GM18511 (cell line): ENCODE data around the gene SYNJ2.

ENCODE experiments used
- ATAC-seq: cut with Tn5 transposase; IDR thresholded peaks from one replicate; pipeline ENCODE4 v1.9.1; 2021; ENCODE audit warnings: mild to moderate bottlenecking, moderate library complexity; ENCODE audit not compliant: unreplicated experiment

Gene SYNJ2

DNA sequence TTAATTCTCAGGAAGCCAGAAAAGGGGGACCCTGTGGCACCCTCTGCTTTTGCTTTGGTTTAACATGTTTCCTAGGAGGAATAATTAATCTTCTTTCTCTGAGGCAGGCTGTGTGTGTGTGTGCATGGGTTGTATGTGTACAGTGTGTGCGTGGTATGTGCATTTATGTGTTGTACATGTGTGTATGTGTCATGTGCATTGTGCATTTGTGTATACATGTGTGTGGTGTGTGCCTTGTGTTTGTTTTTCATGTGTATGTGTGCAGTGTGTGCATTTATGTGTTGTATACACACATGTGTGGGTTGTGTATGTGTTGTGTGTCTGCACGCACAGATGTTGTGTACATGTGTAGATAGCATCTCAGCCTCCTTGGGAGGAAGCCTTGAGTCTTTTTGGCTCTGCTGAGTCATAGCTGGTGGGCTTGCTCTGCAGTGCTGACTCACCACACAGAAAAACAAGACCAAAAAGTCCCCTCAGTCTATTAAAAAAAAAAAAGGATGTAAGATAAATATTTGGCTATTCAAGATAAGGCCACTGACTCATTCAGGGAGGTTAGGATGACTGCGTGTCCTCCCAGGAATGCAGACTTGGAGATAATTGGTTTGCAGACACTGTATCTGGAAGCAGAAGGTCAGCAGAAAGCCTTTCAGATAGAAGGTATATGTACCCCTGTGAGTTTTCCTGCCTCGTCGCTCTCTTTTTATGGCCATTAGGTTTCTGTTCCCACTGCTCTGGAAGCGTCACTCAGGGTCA lies 58.6 kb downstream of the SYNJ2 start:
- ATAC-seq = peak; percentile 69

DNA sequence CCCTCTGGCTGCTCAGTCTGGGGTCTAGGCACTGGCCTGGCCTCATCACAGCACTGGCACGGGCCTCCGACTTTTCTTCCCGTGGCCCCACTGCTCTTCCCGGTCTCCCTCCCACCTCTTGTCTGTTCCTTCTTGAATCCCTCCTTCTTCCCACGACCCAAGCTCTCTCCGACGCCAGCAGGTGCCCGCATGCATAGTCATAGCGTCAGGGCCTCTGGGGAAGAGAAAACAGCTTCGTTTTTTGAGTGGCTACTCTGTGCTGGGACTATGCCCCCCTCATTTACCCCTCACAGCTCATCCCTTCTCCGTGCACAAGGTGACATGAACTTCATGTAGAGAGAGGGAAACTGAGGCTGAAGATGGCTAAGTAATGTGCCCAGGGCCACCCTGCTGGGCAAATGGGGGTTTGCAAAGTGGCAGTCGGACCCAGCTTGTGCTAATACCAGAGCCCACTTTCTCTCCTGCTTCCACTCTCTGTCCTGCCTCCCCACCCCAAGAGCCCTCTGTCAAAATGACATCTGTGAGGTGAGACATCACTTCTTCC lies 59.2 kb downstream of the SYNJ2 start:
- peak; percentile 16 for ATAC-seq

DNA sequence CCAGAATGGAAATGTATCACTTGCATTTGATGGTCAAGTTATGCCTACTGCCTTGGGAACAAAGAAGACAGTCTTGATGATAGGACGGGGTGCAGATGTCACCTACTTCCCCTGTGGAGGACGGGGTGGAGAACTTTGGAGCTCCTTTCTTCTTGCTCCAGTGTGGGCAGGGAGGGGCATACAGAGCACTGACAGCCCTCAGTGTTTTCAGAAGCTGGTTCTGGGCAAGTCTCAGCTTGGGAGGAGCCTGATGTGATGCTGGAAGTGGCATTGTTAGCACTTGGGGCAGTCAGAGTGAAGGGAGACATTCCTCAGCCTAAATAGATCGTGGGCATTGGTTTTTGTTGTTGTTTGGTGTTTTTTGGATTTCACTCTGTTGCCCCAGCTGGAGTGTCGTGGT lies 59.7 kb downstream of the SYNJ2 start:
- no peak for ATAC-seq

DNA sequence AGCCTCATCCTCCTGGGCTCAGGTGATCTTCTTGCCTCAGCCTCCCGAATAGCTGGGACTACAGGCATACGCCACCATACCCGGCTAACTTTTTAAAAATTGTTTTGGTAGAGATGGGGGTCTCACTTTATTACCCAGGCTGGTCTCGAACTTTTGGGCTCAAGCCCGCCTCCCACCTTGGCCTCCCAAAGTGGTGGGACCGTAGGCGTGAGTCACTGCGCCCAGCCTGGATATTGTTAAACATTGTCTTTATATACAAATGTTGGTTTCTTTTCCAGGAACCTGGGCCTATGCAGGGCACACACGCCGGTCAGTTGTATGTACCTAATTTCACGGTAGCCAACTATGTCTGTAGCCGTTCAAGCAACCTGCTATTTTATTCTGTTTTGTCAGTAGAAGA lies 60.1 kb downstream of the SYNJ2 start:
- ATAC-seq = no peak

DNA sequence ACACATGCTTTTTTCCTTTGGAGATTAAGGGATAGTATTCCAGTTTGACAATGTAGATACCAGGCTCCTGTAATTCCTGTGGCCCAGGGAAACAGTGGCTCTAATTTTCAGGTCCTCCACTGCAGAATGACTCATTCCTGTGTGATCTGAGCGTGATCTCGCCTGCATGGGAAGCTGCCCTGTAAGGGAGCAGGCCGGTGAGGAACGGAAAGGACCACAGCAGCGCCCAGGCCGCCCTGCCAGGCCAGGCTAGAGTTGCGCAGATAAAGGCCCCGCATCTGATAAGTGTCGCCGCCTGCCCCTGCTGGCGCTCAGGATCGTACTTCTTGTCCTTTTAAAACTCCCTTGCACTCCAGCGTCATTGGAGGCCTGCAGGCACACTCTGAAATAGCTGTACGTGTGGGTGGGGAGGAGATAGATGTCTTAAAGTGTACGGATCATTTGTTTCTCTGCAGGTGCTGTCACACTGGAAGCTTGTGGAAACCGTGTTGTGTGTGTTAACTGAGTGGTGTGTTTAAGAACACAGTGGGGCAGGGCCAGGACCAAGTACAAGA lies 60.7 kb downstream of the SYNJ2 start:
- no peak for ATAC-seq

DNA sequence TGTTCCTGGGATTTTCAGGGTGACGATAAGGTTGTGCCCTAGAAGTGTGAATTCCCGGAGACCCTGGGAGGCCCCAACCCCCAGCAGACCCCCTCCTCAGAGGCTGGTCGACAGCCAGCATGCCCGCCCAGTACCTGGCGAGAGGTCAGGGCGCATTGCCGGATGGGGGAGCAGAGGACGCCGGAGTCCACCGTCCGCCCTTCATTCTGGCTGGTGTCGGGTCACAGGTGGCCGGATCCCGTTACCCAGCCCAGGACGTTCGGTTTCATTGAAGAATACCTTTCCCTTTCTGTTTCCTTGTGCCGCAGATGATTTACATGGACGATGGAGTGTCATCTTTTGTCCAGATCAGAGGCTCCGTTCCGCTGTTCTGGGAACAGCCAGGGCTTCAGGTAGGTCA lies 61.3 kb downstream of the SYNJ2 start:
- ATAC-seq = no peak

DNA sequence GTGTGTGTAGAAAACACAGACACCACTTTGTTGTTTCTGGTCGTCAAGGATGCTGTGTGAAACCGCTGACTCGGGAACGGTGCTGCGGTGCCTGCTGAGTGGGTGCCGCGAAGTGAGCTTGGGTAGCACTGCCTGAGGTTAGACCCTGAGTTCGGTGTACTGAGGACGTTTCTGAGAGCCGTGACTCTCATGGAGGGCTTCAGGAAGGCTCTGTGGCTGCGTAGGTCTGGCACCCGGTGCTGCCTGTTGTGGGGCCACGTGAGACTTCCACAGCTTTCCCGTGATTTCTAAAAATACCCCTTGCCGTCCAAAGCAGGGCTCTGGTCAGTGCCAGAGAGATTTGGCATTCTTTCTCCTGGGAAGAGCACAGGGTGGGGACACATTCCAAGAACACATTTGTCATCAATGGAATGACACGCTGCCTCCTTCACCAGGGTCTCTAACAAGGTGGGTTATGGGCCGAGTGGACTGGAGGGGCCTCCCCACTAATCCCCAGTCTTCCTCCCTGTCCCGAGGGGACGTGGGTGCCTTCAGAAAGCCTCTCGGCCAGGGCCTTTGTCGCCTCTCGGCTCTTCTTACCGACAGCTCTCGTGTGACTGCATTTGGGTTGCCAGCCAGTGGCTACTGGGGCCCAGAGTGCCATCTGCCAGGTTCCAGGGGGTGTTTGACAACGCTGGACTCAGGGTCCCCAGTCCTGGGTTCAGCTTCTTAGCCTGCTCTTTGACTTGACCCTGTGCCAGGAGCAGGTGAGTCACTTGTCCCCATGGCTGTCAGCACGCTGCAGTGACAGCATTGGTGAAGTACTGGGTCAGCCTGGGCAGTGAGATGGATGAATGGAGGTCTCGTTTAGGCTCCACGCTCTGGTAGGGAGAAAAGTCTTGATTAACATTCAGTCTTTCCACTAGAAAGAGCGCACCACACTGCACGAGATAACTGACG lies 62.2 kb downstream of the SYNJ2 start:
- no peak for ATAC-seq

DNA sequence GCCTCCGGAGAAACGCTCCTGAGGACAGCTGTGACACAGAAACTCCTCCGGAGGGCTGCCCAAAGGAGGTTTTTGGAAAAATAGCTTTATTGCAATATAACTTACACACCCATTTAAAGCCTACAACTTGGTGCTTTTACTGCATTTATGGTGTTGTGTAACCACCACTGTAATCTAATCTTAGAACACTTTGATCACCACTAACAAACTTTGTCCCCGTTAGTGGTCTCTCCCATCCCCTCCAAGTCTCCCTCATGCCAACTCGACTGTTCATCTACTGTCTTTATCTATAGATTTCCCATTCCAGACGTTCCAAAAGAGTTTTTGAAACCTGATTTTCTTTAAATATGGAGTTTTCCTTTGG lies 62.8 kb downstream of the SYNJ2 start:
- ATAC-seq = no peak

DNA sequence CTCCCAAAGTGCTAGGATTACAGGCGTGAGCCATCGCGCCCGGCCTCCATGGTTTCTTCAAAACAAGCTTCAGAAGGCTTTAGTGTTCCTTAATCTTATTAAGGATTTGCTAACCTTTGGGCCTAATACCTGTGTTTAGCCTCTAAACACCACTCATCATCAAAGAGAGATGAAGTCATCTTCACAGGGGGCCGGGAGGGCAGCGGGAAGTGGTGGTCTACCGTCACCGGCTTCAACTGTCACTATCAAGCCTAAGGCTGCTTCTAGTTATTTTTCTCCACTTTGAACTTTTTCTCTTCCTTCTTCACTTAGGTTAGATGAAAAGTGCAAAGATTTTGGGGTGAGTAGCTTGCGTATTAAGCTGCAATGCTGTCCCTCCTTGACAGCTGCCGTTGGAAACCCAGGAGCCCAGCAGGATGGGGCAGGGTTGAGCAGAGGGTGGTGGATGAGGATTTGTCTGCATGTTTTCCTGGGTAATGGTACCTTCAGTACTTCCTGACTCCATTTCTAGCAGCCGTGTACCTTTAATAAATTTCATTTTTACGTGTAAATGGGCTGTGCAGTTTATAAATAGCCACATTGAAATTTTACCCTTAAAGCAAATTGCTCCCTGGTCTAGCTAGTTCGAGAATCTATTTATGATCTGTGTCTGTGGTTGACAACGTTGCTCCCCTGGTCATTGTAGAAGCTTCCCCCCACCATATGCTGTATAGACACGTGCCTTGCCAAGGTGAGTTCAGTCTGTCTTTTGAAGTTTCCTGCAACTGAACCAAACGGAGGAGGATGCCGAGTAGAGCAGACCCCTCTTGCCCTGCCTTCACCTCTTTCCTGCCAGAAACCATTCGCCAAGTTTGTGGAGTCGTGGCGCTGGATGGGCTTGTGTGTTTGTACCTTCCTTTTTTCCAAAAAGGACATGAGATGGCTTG lies 64.8 kb downstream of the SYNJ2 start:
- ATAC-seq = no peak

DNA sequence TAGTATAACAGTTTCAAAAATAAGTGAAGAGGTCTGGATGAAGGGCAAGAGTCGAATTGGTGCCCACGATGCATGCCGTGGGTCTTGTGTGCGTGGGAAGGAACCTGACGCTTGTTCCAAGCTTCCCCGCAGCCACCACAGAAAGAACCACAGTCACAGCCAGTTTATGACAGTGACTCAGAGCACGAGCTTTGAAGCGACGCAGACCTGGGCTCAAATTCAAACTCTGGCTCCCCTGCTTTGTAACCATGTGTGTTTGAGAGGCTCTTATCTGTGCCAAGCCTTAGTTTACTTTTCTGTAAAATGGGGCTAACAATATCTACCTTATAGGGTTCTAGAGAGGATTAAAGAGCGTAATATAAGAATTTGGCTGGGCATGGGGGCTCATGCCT lies 65.5 kb downstream of the SYNJ2 start:
- no peak for ATAC-seq

DNA sequence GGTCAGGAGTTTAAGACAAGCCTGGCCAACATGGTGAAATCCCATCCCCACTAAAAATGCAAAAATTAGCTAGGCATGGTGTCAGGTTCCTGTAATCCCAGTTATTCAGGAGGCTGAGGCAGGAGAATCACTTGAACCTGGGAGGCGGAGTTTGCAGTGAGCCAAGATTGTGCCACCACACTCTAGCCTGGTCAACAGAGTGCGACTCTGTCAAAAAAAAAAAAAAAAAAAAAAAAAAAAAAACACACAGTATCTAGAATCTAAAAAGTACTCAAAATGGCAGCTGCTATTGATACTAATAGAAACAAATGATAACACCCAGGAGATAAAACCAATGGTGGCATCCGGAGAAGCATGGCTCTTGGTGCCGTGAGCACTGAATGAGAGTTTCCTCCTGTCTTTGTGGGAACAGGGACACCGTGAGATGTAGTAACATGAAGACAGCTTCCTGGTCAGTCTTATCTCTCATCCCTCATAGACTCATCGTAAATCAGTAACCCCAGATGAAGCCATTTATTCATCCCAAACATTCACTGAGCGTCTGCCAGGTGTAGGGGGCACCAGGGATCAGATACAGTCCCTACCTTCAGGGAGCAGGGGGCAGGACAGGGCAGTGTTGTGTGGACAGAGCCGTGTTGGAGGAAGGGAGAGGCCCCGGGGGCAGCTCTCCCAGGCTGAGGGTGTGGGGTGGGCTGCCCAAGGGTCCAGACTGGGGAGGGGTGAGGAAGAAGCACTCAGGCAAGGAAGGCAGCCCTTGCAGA lies 66.1 kb downstream of the SYNJ2 start:
- no peak for ATAC-seq

DNA sequence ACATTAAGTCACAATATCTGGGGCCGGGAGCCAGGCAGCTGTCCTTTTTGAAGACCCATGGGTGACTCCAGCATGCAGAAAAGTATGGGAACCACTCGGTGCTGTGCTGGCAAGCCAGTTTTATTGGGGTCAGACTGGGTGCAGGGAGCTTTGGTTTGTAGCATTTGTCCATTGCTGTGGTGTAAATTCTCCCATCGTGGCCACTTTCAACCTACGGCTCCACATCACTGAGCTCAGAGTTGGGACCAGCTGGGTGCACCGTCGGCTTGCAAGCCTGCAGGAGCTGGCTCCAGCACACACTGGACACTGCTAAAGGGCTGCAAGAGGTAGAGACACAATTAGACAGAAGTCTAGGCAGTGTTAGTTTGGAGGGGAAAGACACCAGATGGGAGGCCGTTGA lies 66.9 kb downstream of the SYNJ2 start:
- ATAC-seq = no peak

DNA sequence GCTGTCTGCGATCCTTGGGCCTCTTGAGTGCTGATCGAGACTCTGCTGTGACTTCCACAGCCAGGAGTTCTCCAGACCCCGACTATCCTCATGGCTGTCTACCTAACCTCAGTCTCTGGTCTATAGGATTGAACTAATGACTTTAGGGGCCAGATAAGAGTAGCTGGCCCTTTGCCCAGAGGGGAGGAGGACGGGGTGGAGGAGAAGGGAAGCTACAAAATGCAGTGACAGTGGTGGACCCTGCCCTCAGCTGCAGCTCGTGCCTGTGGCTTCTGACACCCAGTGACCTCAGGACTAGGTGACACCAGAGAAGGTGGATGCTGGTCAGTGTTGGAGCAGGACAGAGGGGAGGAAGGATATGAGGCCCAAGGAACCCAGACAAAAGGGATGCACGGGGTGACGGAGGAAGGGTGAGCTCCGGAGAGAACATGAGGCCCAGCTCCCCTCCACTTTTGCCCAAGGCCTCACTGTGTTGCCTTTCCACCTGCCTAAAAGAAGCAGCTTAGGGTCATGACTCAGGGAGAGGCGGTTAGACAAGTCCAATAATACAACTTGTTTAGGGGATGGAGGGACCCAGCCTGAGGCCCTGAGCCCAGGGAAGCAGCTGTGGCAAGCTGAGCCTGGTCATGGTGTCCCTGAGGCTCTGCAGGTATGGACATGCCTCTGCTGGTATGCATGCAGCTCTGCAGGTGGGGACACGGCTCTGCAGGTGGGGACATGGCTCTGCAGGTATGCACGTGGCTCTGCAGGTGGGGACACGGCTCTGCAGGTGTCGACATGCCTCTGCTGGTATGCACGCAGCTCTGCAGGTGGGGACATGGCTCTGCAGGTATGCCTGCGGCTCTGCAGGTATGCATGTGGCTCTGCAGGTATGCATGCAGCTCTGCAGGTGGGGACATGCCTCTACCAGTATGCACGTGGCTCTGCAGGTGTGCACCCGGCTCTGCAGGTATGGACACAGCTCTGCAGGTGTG lies 67.7 kb downstream of the SYNJ2 start:
- no peak for ATAC-seq

DNA sequence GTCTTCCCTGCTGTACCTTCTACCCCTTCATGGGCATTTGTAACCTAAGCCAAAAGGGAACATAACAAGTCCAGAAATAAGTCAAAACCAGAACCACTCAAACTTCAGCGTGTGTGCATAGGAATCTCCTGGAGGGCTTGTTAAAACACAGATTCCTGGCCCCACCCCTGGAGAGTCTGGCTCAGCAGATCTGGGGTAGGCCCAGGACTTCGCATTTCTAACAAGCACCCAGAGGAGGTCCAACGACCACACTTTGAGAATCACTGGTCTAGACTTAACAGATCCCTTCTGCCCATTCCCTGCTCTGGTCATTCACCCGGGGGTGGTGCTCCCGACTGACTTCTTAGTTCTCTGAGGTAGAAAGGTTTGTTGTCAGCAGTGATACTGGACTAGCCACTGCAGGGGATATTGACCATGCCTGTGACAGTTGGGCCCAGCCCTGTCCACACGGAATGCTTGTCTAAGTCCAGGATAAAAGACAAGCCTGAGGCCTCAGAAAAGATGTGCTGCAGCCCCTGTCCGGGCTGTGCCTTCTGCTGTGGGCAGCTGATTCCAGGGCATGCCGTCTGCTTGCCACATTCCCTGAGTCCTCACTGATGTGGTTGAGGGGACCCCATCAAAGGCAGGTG lies 68.6 kb downstream of the SYNJ2 start:
- ATAC-seq = no peak

DNA sequence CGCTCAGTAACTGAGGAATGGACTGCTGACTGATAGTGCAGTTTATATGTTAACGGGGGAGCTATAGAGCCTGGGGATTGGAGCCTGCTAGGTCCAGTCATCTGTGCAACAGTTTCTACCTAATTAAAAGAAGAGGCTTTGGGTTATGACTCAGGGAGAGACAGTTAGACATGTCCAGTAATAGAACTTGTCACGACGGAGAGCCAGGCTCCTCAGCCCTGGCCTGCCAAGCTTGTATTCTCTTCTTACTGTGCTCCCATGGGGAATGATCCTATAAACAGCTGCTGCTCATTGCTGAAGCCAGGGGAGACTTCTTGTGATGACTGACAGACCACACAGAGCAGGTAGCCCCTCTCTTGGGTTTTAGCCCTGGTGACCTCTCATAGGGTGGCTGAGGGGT lies 69.3 kb downstream of the SYNJ2 start:
- ATAC-seq = no peak

DNA sequence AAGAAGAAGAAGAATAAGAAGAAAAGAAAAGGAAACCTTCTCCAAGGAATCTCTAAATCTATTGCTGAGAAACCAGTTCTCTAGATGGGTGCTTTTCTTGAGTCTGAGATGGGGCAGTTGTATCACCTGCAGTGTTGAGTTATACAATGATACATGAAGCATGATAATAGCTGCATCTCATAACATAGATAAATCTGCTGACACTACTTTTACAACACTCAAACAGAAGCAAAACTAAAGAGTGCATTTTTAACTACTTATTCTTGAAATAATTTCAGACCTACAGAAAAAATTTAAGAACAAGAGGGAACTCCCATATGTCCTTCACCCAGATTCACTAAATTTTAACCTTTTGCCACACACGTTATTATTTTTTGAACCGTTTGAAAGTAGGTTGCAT lies 70.3 kb downstream of the SYNJ2 start:
- ATAC-seq = no peak

DNA sequence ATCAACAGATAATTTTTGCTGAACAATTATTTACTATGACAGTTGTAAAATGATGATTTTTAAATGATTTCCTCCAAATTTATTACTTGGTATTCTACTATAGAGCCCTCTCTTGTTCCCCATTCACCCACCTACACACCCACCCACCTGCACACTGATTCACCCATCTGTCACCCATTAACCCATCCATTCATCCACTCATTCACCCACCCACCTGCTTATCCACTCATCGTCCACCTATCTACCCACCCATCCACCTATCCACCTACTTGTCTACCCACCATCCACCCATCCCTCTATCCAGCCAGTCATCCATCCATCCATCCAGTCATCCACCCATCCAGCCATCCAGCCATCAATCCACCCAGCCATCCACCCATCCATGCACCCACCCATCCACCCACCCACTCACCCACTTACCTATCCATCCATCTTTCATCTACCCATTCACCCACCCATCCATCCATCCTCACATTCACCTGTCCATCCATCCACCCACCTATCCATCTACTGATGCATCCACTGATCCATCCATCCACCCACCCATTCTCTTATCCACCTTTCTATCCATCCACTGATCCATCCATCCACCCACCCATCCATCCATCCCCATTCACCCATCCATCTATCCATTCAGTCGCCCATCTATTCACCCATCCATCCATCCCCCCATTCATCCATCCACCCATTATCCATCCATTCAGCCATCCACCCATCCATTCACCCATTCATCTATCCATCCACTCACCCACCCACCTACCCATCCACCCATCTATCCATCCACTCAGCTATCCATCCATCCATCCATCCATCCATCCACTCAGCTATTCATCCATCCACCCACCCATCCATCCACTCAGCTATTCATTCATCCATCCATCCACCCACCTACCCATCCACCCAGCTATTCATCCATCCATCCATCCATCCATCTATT lies 72.0 kb downstream of the SYNJ2 start:
- no peak for ATAC-seq
